Spleen (tissue), 11 donors: ENCODE results near the gene CUL7. TPM values are rescaled to one million over a fixed set of nuclear protein-coding genes. Genes with fewer than 3 reads are reported as not detected.

Experiments
- DNase-seq: peaks from one replicate; pipeline ENCODE4 v3.0.0-alpha.2; 2020
- H3K27ac ChIP-seq, 8 donors: fragments of 200-600 bp; sonication (generic) in 7 of 8; 1 replicate in 4 of 8; 2 replicates in 4 of 8; pipeline versions ENCODE4 v1.5.0 to v1.8.0; 2016 to 2021; ENCODE audit warnings: inconsistent platforms in 4 of 8, mild to moderate bottlenecking in 4 of 8, moderate library complexity in 1 of 8
- H3K27me3 ChIP-seq, 7 donors: fragments of 200-600 bp; sonication (generic) in 6 of 7; replicated peaks in 1 of 7; 1 replicate in 4 of 7; 2 replicates in 3 of 7; pipeline versions ENCODE4 v1.5.0 to v1.8.0; 2016 to 2021; ENCODE audit warnings: inconsistent platforms in 3 of 7, mild to moderate bottlenecking in 1 of 7
- H3K36me3 ChIP-seq, 6 donors: fragments of 200-600 bp; sonication (generic) in 5 of 6; 1 replicate in 4 of 6; 2 replicates in 2 of 6; pipeline versions ENCODE4 v1.5.0 to v1.8.0; 2016 to 2021; ENCODE audit warnings: inconsistent platforms in 2 of 6
- H3K4me1 ChIP-seq, 6 donors: fragments of 200-600 bp; sonication (generic) in 5 of 6; 1 replicate in 3 of 6; 2 replicates in 3 of 6; pipeline versions ENCODE4 v1.5.0 to v1.8.0; 2016 to 2021; ENCODE audit warnings: inconsistent platforms in 3 of 6
- H3K4me3 ChIP-seq, 8 donors: fragments of 200-600 bp; sonication (generic) in 7 of 8; 1 replicate in 4 of 8; 2 replicates in 4 of 8; pipeline versions ENCODE4 v1.5.0 to v1.8.0; 2016 to 2021; ENCODE audit warnings: inconsistent platforms in 4 of 8, mild to moderate bottlenecking in 4 of 8, moderate library complexity in 2 of 8
- H3K9me3 ChIP-seq, 8 donors: fragments of 200-600 bp; sonication (generic) in 7 of 8; 1 replicate in 4 of 8; 2 replicates in 4 of 8; pipeline versions ENCODE4 v1.5.0 to v1.8.0; 2016 to 2021; ENCODE audit warnings: inconsistent platforms in 4 of 8
- POLR2A ChIP-seq, 3 donors: fragments of 450-650 bp; IDR thresholded peaks; one replicate each; pipeline ENCODE4 v1.5.1; 2017; ENCODE audit warnings: antibody characterized with exemption in 3 of 3, mild to moderate bottlenecking in 1 of 3
- POLR2AphosphoS5 ChIP-seq, 3 donors: sonication (generic); formaldehyde crosslinking; IDR thresholded peaks; one replicate each; pipeline ENCODE4 v1.5.1; 2017; ENCODE audit warnings: antibody characterized with exemption in 3 of 3
- WGBS, 5 donors: extraction: QIAGEN DNeasy Blood & Tissue Kit in 3 of 5; methylation state at CpG; one replicate each; pipeline versions ENCODE4 v1.1.5 to v1.1.7; 2013 to 2018; 5-methylcytosine and 5-hydroxymethylcytosine counted together
- intact Hi-C: fragments of 100-400 bp; cut with DNase I; formaldehyde crosslinking; loops from one replicate; pipeline ENCODE4 v1.15.0; 2023; ENCODE audit warnings: low total_unique reads
- polyA plus RNA-seq, 3 donors: library from polyadenylated mRNA; stranded (reverse); fragments of 200-250 nt; gene quantifications; one replicate each; pipeline ENCODE4 v1.2.1, GENCODE V29; 2013
- total RNA-seq, 7 donors: library from RNA; depleted of rRNA in 3 of 7; stranded (reverse); fragments of >200 nt in 3 of 7; fragmentation: NEBNext Ultra II Directional in 4 of 7; extraction: Animal tissue kit (Norgen Biotek cat#: 25700) in 4 of 7; gene quantifications; one replicate each; pipeline versions ENCODE4 v1.1.0 to v1.2.1, GENCODE V29; 2016 to 2021
- TF ChIP-seq, protein P1 (sequence below), 11 experiments: fragments of 200-600 bp in 7 of 11; fragments of 450-650 bp in 4 of 11; sonication (generic) in 4 of 11; IDR thresholded peaks in 8 of 11; conservative IDR thresholded peaks in 3 of 11; 1 replicate in 7 of 11; 2 replicates in 4 of 11; pipeline versions ENCODE4 v1.4.0 to v1.8.0; 2016 to 2021; ENCODE audit warnings: antibody characterized with exemption in 11 of 11, inconsistent platforms in 4 of 11, mild to moderate bottlenecking in 1 of 11
- donor health status: healthy with polysubstance abuse.
- donor health status: DM: no; HTN: no; CAD: no; lungs with moderate emphysema.
- donor health status: DM: no; HTN: no; CAD: no.
- donor health status: Bipolar disorder and iron deficiency.
- donor health status: healthy.
- donor health status: DM: no; HTN: no; CAD: no.
- donor health status: DM: yes; HTN: yes; CAD: no.

The CUL7 gene
- total and polyA plus RNA-seq, 10 donors: 3.6 to 23.1 (median 13.7) TPM

DNA sequence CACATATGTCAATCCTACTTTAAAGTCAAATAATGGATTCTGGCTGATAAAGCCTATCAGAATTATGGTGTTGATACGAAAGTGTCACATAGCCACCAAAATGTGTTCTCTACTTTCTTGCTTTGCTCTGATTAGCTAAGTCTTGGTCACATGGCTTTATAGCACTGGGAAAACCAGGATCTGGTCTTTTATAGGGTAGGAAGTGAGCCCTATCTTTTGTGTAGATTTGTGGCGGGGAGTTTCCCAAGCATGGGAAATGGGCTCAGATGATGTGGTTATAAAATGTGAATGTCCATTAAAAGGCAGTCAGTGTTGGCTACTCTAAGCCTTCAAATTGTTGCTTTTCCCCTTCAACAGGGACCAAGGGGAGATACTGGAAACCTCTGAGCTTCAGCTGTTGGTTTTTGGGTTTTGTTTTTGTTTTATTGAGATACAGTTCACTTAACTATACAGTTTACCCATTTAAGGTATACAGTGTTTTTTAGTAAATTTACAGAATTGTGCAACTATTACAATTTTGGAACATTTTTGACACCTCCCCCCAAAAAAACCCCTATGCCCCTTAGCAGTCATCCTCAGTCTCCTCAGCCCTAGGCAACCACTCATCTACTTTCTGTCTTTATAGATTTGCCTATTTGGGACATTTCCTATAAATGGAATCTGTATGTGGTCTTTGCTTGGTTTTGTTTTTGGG lies 20.0 kb downstream of the CUL7 start:
- peaks cover 0 to 100% (median 80%) of the 10 kb centered on the region in 6 donors for H3K36me3 ChIP-seq

DNA sequence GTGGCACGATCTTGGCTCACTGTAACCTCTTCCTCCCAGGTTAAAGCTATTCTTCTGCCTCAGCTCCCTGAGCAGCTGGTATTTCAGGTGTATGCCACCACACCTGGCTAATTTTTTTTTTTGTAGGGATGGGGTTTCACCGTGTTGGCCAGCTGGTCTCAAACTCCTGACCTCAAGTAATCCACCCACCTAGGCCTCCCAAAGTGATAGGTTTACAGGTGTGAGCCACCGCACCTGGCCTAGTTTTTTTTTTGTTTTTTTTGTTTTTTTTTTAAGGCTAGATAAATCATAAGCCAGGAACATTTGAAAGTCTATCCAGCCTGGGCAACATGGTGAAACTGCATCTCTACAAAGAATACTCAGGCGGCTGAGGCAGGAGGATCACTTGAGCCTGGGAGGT lies 21.3 kb downstream of the CUL7 start:
- H3K9me3 ChIP-seq: no peaks in the 10 kb centered on the region
- no peak overlapping the region for H3K27ac ChIP-seq
- peaks cover 0 to 100% (median 79%) of the 10 kb centered on the region in 6 donors for H3K36me3 ChIP-seq
- no peak overlapping the region for H3K4me3 ChIP-seq
- DNase-seq: no peak
- WGBS, 5 donors: 92 to 97% (median 94%) methylated on average over 4 of the region's 4 CpGs
- TF ChIP-seq POLR2A (IDR thresholded peaks at IDR 0.05) (no peak), POLR2AphosphoS5 (IDR thresholded peaks at IDR 0.05) (no peak)
- TF ChIP-seq, protein P1, sequence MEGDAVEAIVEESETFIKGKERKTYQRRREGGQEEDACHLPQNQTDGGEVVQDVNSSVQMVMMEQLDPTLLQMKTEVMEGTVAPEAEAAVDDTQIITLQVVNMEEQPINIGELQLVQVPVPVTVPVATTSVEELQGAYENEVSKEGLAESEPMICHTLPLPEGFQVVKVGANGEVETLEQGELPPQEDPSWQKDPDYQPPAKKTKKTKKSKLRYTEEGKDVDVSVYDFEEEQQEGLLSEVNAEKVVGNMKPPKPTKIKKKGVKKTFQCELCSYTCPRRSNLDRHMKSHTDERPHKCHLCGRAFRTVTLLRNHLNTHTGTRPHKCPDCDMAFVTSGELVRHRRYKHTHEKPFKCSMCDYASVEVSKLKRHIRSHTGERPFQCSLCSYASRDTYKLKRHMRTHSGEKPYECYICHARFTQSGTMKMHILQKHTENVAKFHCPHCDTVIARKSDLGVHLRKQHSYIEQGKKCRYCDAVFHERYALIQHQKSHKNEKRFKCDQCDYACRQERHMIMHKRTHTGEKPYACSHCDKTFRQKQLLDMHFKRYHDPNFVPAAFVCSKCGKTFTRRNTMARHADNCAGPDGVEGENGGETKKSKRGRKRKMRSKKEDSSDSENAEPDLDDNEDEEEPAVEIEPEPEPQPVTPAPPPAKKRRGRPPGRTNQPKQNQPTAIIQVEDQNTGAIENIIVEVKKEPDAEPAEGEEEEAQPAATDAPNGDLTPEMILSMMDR (IDR thresholded peaks at IDR 0.05 in 8 of 11, conservative IDR thresholded peaks at IDR 0.05 in 3 of 11): no peak
- intact Hi-C loops: no loop called here
- no peaks in the 10 kb centered on the region for H3K4me1 ChIP-seq
- no peaks in the 10 kb centered on the region for H3K27me3 ChIP-seq

More for the DNA sequence above, 20.0 kb downstream of the CUL7 start:
- TF ChIP-seq POLR2AphosphoS5 (IDR thresholded peaks at IDR 0.05): no peak
- TF ChIP-seq POLR2A (IDR thresholded peaks at IDR 0.05): no peak
- TF ChIP-seq, protein P1 (IDR thresholded peaks at IDR 0.05 in 8 of 11, conservative IDR thresholded peaks at IDR 0.05 in 3 of 11): no peak
- intact Hi-C loops: no loop called here
- H3K4me1 ChIP-seq: no peaks in the 10 kb centered on the region
- no peak overlapping the region for H3K27ac ChIP-seq
- 69 to 91% (median 85%) methylated on average over 2 of the region's 2 CpGs for WGBS, 5 donors
- DNase-seq: no peak
- H3K27me3 ChIP-seq: no peaks in the 10 kb centered on the region
- H3K4me3 ChIP-seq: no peak overlapping the region
- no peaks in the 10 kb centered on the region for H3K9me3 ChIP-seq

DNA sequence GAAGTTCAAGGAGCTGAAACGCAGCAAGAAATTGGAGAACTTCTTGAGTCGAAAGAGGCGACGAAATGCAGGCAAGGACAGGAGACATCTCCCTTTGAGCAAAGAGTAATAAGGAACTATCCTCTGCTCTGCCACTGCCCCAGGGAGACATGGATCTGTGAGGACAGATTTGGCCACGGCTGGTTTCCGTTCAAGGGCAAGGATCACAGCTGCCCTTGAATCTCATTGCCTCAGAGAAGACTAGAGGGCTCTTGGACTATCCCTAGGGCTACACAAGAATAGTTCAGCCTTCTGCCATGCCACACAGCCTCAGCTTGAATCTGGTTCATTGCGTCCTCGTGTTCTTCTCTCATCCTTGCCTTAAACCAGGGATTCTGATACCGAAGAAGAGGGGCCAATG lies 24.5 kb downstream of the CUL7 start:
- Histone ChIP-seq H3K4me1 (peaks cover 0 to 9% (median 3%) of the 10 kb centered on the region in 6 donors), H3K27me3 (no peaks in the 10 kb centered on the region), H3K9me3 (no peaks in the 10 kb centered on the region), H3K27ac (no peak overlapping the region), H3K4me3 (no peak overlapping the region), H3K36me3 (peaks cover 0 to 100% (median 81%) of the 10 kb centered on the region in 6 donors)
- no peak for DNase-seq
- TF ChIP-seq POLR2A (IDR thresholded peaks at IDR 0.05) (no peak), POLR2AphosphoS5 (IDR thresholded peaks at IDR 0.05) (no peak)
- TF ChIP-seq, protein P1 (IDR thresholded peaks at IDR 0.05 in 8 of 11, conservative IDR thresholded peaks at IDR 0.05 in 3 of 11): no peak
- intact Hi-C loops: no loop called here
- 88 to 97% (median 93%) methylated on average over 9 of the region's 9 CpGs for WGBS, 5 donors

DNA sequence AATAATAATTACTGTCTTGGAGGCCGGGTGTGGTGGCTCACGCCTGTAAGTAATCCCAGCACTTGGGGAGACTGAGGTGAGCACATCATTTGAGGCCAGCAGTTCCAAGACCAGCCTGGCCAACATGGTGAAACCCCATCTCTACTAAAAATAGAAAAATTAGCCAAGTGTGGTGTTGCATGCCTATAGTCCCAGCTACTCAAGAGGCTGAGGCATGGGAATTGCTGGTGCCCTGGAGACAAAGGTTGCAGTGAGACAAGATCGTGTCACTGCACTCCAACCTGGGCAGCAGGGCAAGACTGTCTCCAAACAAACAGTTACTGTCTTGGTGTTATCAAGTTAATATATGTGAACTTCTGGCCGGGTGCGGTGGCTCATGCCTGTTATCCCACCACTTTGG lies 27.3 kb downstream of the CUL7 start:
- 90 to 97% (median 95%) methylated on average over 5 of the region's 5 CpGs for WGBS, 5 donors
- DNase-seq: no peak
- H3K27ac ChIP-seq: no peak overlapping the region
- no peak overlapping the region for H3K4me3 ChIP-seq
- intact Hi-C loops: no loop called here
- H3K9me3 ChIP-seq: no peaks in the 10 kb centered on the region
- TF ChIP-seq POLR2A (IDR thresholded peaks at IDR 0.05) (no peak), POLR2AphosphoS5 (IDR thresholded peaks at IDR 0.05) (no peak)
- TF ChIP-seq, protein P1 (IDR thresholded peaks at IDR 0.05 in 8 of 11, conservative IDR thresholded peaks at IDR 0.05 in 3 of 11): no peak
- no peaks in the 10 kb centered on the region for H3K27me3 ChIP-seq
- peaks cover 0 to 85% (median 65%) of the 10 kb centered on the region in 6 donors for H3K36me3 ChIP-seq
- peaks cover 9 to 32% (median 22%) of the 10 kb centered on the region in 6 donors for H3K4me1 ChIP-seq
